Brain microvascular endothelial cell (primary cell): ENCODE measurements around the gene ZCCHC4.

Experiments
- DNase-seq: peaks from one replicate; pipeline ENCODE4 v3.0.0-alpha.2; 2020
- H3K27ac ChIP-seq: fragments of 250-450 bp; sonication (Bioruptor Pico); 2 replicates; pipeline ENCODE4 v1.5.1; 2020; ENCODE audit warnings: mild to moderate bottlenecking, moderate library complexity
- H3K27me3 ChIP-seq: fragments of 250-450 bp; sonication (Bioruptor Pico); replicated peaks from 2 replicates; pipeline ENCODE4 v1.5.1; 2020; ENCODE audit warnings: mild to moderate bottlenecking
- H3K36me3 ChIP-seq: fragments of 250-450 bp; sonication (Bioruptor Pico); replicated peaks from 2 replicates; pipeline ENCODE4 v1.5.1; 2020; ENCODE audit warnings: mild to moderate bottlenecking
- H3K4me3 ChIP-seq: 2 replicates; pipeline ENCODE4 v1.5.1; 2011; ENCODE audit warnings: low read depth, mild to moderate bottlenecking, control low read depth, low read length, moderate library complexity
- CTCF ChIP-seq: IDR thresholded peaks from 2 replicates; pipeline ENCODE4 v1.5.1; 2011; ENCODE audit warnings: low read depth, mild to moderate bottlenecking, moderate library complexity, low read length, control low read depth, inconsistent platforms; ENCODE audit errors: missing control alignments
- in situ Hi-C: cut with HindIII; loops from 2 replicates; pipeline ENCODE4 v1.10.0; 2017; ENCODE audit warnings: low sequenced_read_pairs, low pct_ligation_motif_present

The ZCCHC4 gene

GRCh38 chr4:25290490-25291067, 22.0 kb upstream of the ZCCHC4 start:
- no peak overlapping the region for H3K4me3 ChIP-seq
- in situ Hi-C loops, result no loop called here
- no peak overlapping the region for H3K27ac ChIP-seq
- H3K27me3 ChIP-seq, result no peaks in the 10 kb centered on the region
- no peak for TF ChIP-seq CTCF
- no peaks in the 10 kb centered on the region for H3K36me3 ChIP-seq
- no peak for DNase-seq

GRCh38 chr4:25291158-25291733, 21.3 kb upstream of the ZCCHC4 start:
- in situ Hi-C loops, result no loop called here
- H3K27ac ChIP-seq, result no peak overlapping the region
- TF ChIP-seq CTCF, result no peak
- H3K4me3 ChIP-seq, result no peak overlapping the region
- DNase-seq, result no peak
- no peaks in the 10 kb centered on the region for H3K36me3 ChIP-seq
- no peaks in the 10 kb centered on the region for H3K27me3 ChIP-seq

GRCh38 chr4:25297528-25298242, 14.9 kb upstream of the ZCCHC4 start:
- H3K4me3 ChIP-seq, result no peak overlapping the region
- in situ Hi-C loops, result no loop called here
- H3K36me3 ChIP-seq, result no peaks in the 10 kb centered on the region
- no peaks in the 10 kb centered on the region for H3K27me3 ChIP-seq
- no peak overlapping the region for H3K27ac ChIP-seq
- no peak for DNase-seq
- no peak for TF ChIP-seq CTCF

GRCh38 chr4:25299476-25300203, 12.9 kb upstream of the ZCCHC4 start:
- in situ Hi-C loops, result no loop called here
- no peak overlapping the region for H3K27ac ChIP-seq
- no peaks in the 10 kb centered on the region for H3K36me3 ChIP-seq
- no peaks in the 10 kb centered on the region for H3K27me3 ChIP-seq
- no peak overlapping the region for H3K4me3 ChIP-seq
- DNase-seq, result no peak
- no peak for TF ChIP-seq CTCF

GRCh38 chr4:25301471-25301870, 11.1 kb upstream of the ZCCHC4 start:
- no peak overlapping the region for H3K4me3 ChIP-seq
- H3K36me3 ChIP-seq, result no peaks in the 10 kb centered on the region
- H3K27ac ChIP-seq, result no peak overlapping the region
- no peak for TF ChIP-seq CTCF
- no peak for DNase-seq
- H3K27me3 ChIP-seq, result no peaks in the 10 kb centered on the region
- in situ Hi-C loops, result no loop called here
